Muscle of back (tissue), 10 donors: Measurements from ENCODE around the gene GDPD1. TPM values are rescaled to one million over a fixed set of nuclear protein-coding genes. Genes with fewer than 3 reads are reported as not detected.

ENCODE experiments used
- polyA plus RNA-seq, 10 donors: library from polyadenylated mRNA; unstranded; fragments of 120-200 nt; gene quantifications; one replicate each; pipeline ENCODE4 v1.2.1, GENCODE V29; 2013; ENCODE audit not compliant: insufficient read length in 10 of 10

The GDPD1 gene
- polyA plus RNA-seq, 10 donors, result 1.2 to 2.9 (median 2.5) TPM

Other genes starting within 250 kb of the GDPD1 start
- gene TRIM37, start 113.6 kb upstream of the GDPD1 start, polyA plus RNA-seq, result 10 to 100 TPM; 12.1 to 18.9 (median 15.0) TPM
- 10 to 100 TPM; 34.6 to 56.3 (median 40.5) TPM for gene SKA2, start 65.3 kb upstream of the GDPD1 start, polyA plus RNA-seq
- 10 to 100 TPM; 10.3 to 19.8 (median 12.9) TPM for gene PRR11, start 64.8 kb upstream of the GDPD1 start, polyA plus RNA-seq
- 10 to 100 TPM; 12.5 to 18.4 (median 14.6) TPM for gene SMG8, start 10.5 kb upstream of the GDPD1 start, polyA plus RNA-seq
- gene YPEL2, start 111.1 kb downstream of the GDPD1 start, polyA plus RNA-seq, result 10 to 100 TPM; 10.8 to 17.4 (median 14.4) TPM